Fibroblast of lung (primary cell): ENCODE results near the gene DLG4. TPM values are rescaled to one million over a fixed set of nuclear protein-coding genes. Genes with fewer than 3 reads are reported as not detected.

ENCODE experiments used
- DNase-seq, 2 donors: peaks; one replicate each; pipeline versions ENCODE4 v3.0.0 to v3.0.0-alpha.2; 2010; ENCODE audit warnings: low read depth in 2 of 2
- H2AFZ ChIP-seq: 2 replicates; pipeline ENCODE4 v1.5.1; 2012; ENCODE audit warnings: low read length, control low read depth, inconsistent platforms
- H3K27ac ChIP-seq: 2 replicates; pipeline ENCODE4 v1.5.1; 2011; ENCODE audit warnings: low read length, control low read depth; ENCODE audit not compliant: insufficient read depth
- H3K27me3 ChIP-seq: 2 replicates; pipeline ENCODE4 v1.5.1; 2011; ENCODE audit warnings: mild to moderate bottlenecking, low read length; ENCODE audit not compliant: control insufficient read depth, insufficient read depth
- H3K36me3 ChIP-seq: 2 replicates; pipeline ENCODE4 v1.5.1; 2011; ENCODE audit warnings: low read length; ENCODE audit not compliant: control insufficient read depth, insufficient read depth
- H3K4me1 ChIP-seq: 2 replicates; pipeline ENCODE4 v1.5.1; 2011; ENCODE audit warnings: low read length; ENCODE audit not compliant: control insufficient read depth, insufficient read depth; ENCODE audit errors: extremely low read depth
- H3K4me2 ChIP-seq: 2 replicates; pipeline ENCODE4 v1.5.1; 2011; ENCODE audit warnings: low read length, control low read depth; ENCODE audit not compliant: insufficient read depth; ENCODE audit errors: extremely low read depth
- H3K4me3 ChIP-seq, 4 experiments: fragments of 200-600 bp in 1 of 4; sonication (generic) in 1 of 4; replicated peaks in 1 of 4; 2 replicates each; pipeline ENCODE4 v1.5.1; 2011 to 2016; ENCODE audit warnings: low read length in 4 of 4, low read depth in 3 of 4, mild to moderate bottlenecking in 3 of 4, control low read depth in 2 of 4, inconsistent platforms in 1 of 4, mixed read lengths in 1 of 4; ENCODE audit not compliant: insufficient read depth in 1 of 4; ENCODE audit errors: control extremely low read depth in 1 of 4
- H3K79me2 ChIP-seq: 2 replicates; pipeline ENCODE4 v1.5.1; 2012; ENCODE audit warnings: mild to moderate bottlenecking, low read length, inconsistent platforms; ENCODE audit not compliant: control insufficient read depth, insufficient read depth
- H3K9ac ChIP-seq: 2 replicates; pipeline ENCODE4 v1.5.1; 2011; ENCODE audit warnings: mild to moderate bottlenecking, low read length, control low read depth; ENCODE audit not compliant: insufficient read depth
- H3K9me3 ChIP-seq: 2 replicates; pipeline ENCODE4 v1.5.1; 2012; ENCODE audit warnings: low read depth, low read length; ENCODE audit not compliant: control insufficient read depth, insufficient read depth
- H4K20me1 ChIP-seq: 2 replicates; pipeline ENCODE4 v1.5.1; 2011; ENCODE audit warnings: low read length; ENCODE audit not compliant: control insufficient read depth, insufficient read depth; ENCODE audit errors: extremely low read depth
- CTCF ChIP-seq, 2 donors: IDR thresholded peaks in 1 of 2; conservative IDR thresholded peaks in 1 of 2; 1 replicate in 1 of 2; 2 replicates in 1 of 2; pipeline ENCODE4 v1.5.1; 2011 to 2012; ENCODE audit warnings: low read length in 2 of 2, control low read depth in 1 of 2, inconsistent platforms in 1 of 2, low read depth in 1 of 2, mild to moderate bottlenecking in 1 of 2
- EZH2 ChIP-seq: IDR thresholded peaks from 2 replicates; pipeline ENCODE4 v1.5.1; 2012; ENCODE audit warnings: low read length, control low read depth, mild to moderate bottlenecking; ENCODE audit errors: missing control alignments
- polyA plus RNA-seq, 2 donors: library from polyadenylated mRNA; depleted of rRNA in 1 of 2; stranded (reverse) in 1 of 2; unstranded in 1 of 2; fragments of >200 nt; gene quantifications; 2 replicates each; pipeline ENCODE4 v1.2.1, GENCODE V29; 2011 to 2012; ENCODE audit warnings: missing spikeins in 1 of 2
- total RNA-seq: library from RNA; depleted of rRNA; stranded (reverse); fragments of >200 nt; gene quantifications from 2 replicates; pipeline ENCODE4 v1.2.1, GENCODE V29; 2014

Gene DLG4
- total and polyA plus RNA-seq, 2 donors (not counting 1 experiment from before 2014, with no cell fraction given) = 11.3 to 22.0 TPM

GRCh38 chr17:7259555-7259889 lies 39.9 kb upstream of the DLG4 start:
- Histone ChIP-seq H3K79me2 (no peaks in the 10 kb centered on the region), H3K27ac (no peak overlapping the region), H3K36me3 (peaks cover 1% of the 10 kb centered on the region), H3K4me2 (no peak overlapping the region), H3K9me3 (no peaks in the 10 kb centered on the region), H2AFZ (no peak overlapping the region), H3K27me3 (no peaks in the 10 kb centered on the region), H3K9ac (no peak overlapping the region), H3K4me1 (peaks cover 2% of the 10 kb centered on the region), H4K20me1 (no peaks in the 10 kb centered on the region), H3K4me3 (no peak overlapping the region)
- no peak for DNase-seq
- TF ChIP-seq EZH2 = no peak

GRCh38 chr17:7258731-7259554 lies 39.3 kb upstream of the DLG4 start:
- no peak overlapping the region for H3K4me3 ChIP-seq
- H3K27ac ChIP-seq = no peak overlapping the region
- H3K79me2 ChIP-seq = no peaks in the 10 kb centered on the region
- H3K27me3 ChIP-seq = no peaks in the 10 kb centered on the region
- H3K4me2 ChIP-seq = no peak overlapping the region
- TF ChIP-seq EZH2 (no peak), CTCF (conservative IDR thresholded peaks at IDR 0.05 in 1 of 2, IDR thresholded peaks at IDR 0.05 in 1 of 2; ENCODE audit: low read depth in 1 of 2, low read length in 2 of 2) (no peak)
- H3K4me1 ChIP-seq = no peaks in the 10 kb centered on the region
- no peaks in the 10 kb centered on the region for H3K9me3 ChIP-seq
- no peaks in the 10 kb centered on the region for H4K20me1 ChIP-seq
- H3K36me3 ChIP-seq = peaks cover 1% of the 10 kb centered on the region
- no peak overlapping the region for H3K9ac ChIP-seq
- peak; percentile 34 to 39 for DNase-seq
- H2AFZ ChIP-seq = no peak overlapping the region

- H3K4me2 ChIP-seq = no peak overlapping the region
- peaks cover 9% of the 10 kb centered on the region for H3K79me2 ChIP-seq
- H2AFZ ChIP-seq = no peak overlapping the region
- no peaks in the 10 kb centered on the region for H4K20me1 ChIP-seq
- no peak overlapping the region for H3K9ac ChIP-seq
- H3K27me3 ChIP-seq = no peaks in the 10 kb centered on the region
- no peak for TF ChIP-seq EZH2
- TF ChIP-seq CTCF (conservative IDR thresholded peaks at IDR 0.05 in 1 of 2, IDR thresholded peaks at IDR 0.05 in 1 of 2; ENCODE audit: low read depth in 1 of 2, low read length in 2 of 2) = no peak
- no peaks in the 10 kb centered on the region for H3K4me1 ChIP-seq
- H3K27ac ChIP-seq = no peak overlapping the region
- peaks cover 1% of the 10 kb centered on the region for H3K36me3 ChIP-seq
- no peaks in the 10 kb centered on the region for H3K9me3 ChIP-seq
- no peak for DNase-seq
- no peak overlapping the region for H3K4me3 ChIP-seq
These were observed 37.3 kb upstream of the DLG4 start for GRCh38 chr17:7256766-7257456.
